SK-N-SH treated with all-trans-retinoic acid at 6 μM for 48 hours (cell line): Measurements from ENCODE around the gene ELF1.

Experiments
- CREB5 ChIP-seq: fragments of 250-450 bp; sonication (Bioruptor Pico); IDR thresholded peaks from 2 replicates; pipeline ENCODE4 v1.5.1; 2020; ENCODE audit warnings: low read depth, mild to moderate bottlenecking, moderate library complexity
- CSDC2 ChIP-seq: fragments of 250-450 bp; sonication (Bioruptor Pico); IDR thresholded peaks from 2 replicates; pipeline ENCODE4 v1.5.0; 2020; ENCODE audit warnings: mild to moderate bottlenecking, moderate library complexity
- GLIS3 ChIP-seq: fragments of 250-450 bp; sonication (Bioruptor Pico); IDR thresholded peaks from 2 replicates; pipeline ENCODE4 v1.5.0; 2020; ENCODE audit warnings: mild to moderate bottlenecking, moderate library complexity
- ZNF565 ChIP-seq: fragments of 450-650 bp; formaldehyde crosslinking; conservative IDR thresholded peaks from 2 replicates; pipeline ENCODE4 v1.5.0; 2020; ENCODE audit warnings: low read depth, mild to moderate bottlenecking, moderate library complexity

GRCh38 chr13:41034382-41034781, 15.3 kb upstream of the ELF1 start:
- TF ChIP-seq CREB5 (CRISPR knock-in tag) (no peak), ZNF565 (CRISPR knock-in tag) (no peak), GLIS3 (CRISPR knock-in tag) (no peak), CSDC2 (CRISPR knock-in tag) (no peak)
